Natural killer cell (primary cell): ENCODE data around the gene ITGB1BP1. TPM values are rescaled to one million over a fixed set of nuclear protein-coding genes. Genes with fewer than 3 reads are reported as not detected.

Source experiments
- ATAC-seq, 3 donors: fragments of 150-1000 bp in 2 of 3; fragments of 200-7000 bp in 1 of 3; cut with Tn5 transposase; 1 replicate in 1 of 3; 2 replicates in 2 of 3; pipeline ENCODE4 v1.10.0; 2021; ENCODE audit warnings: mild to moderate bottlenecking in 2 of 3, moderate library complexity in 2 of 3
- DNase-seq, 2 donors: peaks; one replicate each; pipeline versions ENCODE4 v3.0.0 to v3.0.0-alpha.2; 2013 to 2021; ENCODE audit warnings: mixed read lengths in 1 of 2
- H3K27ac ChIP-seq: one replicate; pipeline ENCODE4 v1.5.1; 2013; ENCODE audit warnings: mild to moderate bottlenecking, low read length
- H3K27me3 ChIP-seq: one replicate; pipeline ENCODE4 v1.6.1; 2013; ENCODE audit warnings: low read length; ENCODE audit not compliant: control insufficient read depth, insufficient read depth
- H3K36me3 ChIP-seq: one replicate; pipeline ENCODE4 v1.6.1; 2013; ENCODE audit warnings: low read length; ENCODE audit not compliant: control insufficient read depth, insufficient read depth
- H3K4me1 ChIP-seq: one replicate; pipeline ENCODE4 v1.6.1; 2013; ENCODE audit warnings: low read length; ENCODE audit not compliant: control insufficient read depth, insufficient read depth
- H3K4me3 ChIP-seq: one replicate; pipeline ENCODE4 v1.5.1; 2013; ENCODE audit warnings: low read length
- H3K9me3 ChIP-seq: one replicate; pipeline ENCODE4 v1.6.1; 2013; ENCODE audit warnings: low read length; ENCODE audit not compliant: control insufficient read depth, insufficient read depth
- H3K27ac Mint-ChIP-seq, 2 donors: one replicate each; pipeline ENCODE4 v1.8.0; 2022; ENCODE audit warnings: mild to moderate bottlenecking in 2 of 2, mixed read lengths in 2 of 2, moderate library complexity in 1 of 2
- H3K27me3 Mint-ChIP-seq, 2 donors: one replicate each; pipeline ENCODE4 v1.8.0; 2022; ENCODE audit warnings: low read depth in 2 of 2, mixed read lengths in 2 of 2
- H3K36me3 Mint-ChIP-seq: one replicate; pipeline ENCODE4 v1.8.0; 2022; ENCODE audit warnings: mixed read lengths
- H3K4me1 Mint-ChIP-seq, 2 donors: one replicate each; pipeline ENCODE4 v1.8.0; 2022; ENCODE audit warnings: mixed read lengths in 2 of 2
- H3K4me3 Mint-ChIP-seq: one replicate; pipeline ENCODE4 v1.8.0; 2022; ENCODE audit warnings: mild to moderate bottlenecking, moderate library complexity, mixed read lengths
- H3K9me3 Mint-ChIP-seq, 2 donors: one replicate each; pipeline ENCODE4 v1.8.0; 2022; ENCODE audit warnings: mixed read lengths in 2 of 2
- WGBS: methylation state at CpG from one replicate; pipeline ENCODE4 v1.1.7; 2013; ENCODE audit warnings: missing lambda C conversion rate; ENCODE audit not compliant: insufficient coverage; 5-methylcytosine and 5-hydroxymethylcytosine counted together
- intact Hi-C: fragments of 100-400 bp; cut with micrococcal nuclease; formaldehyde crosslinking; loops from one replicate; pipeline ENCODE4 v1.14.2; 2022
- total RNA-seq, 4 donors: library from RNA; stranded (reverse); fragments of 120-200 nt in 1 of 4; gene quantifications; one replicate each; pipeline versions ENCODE4 v1.2.3 to v1.2.4, GENCODE V29; 2013 to 2022
- TF ChIP-seq, protein P1 (sequence below): fragments of 200-600 bp; IDR thresholded peaks from one replicate; pipeline ENCODE4 v1.8.0; 2022; ENCODE audit warnings: antibody characterized with exemption

Gene ITGB1BP1
- total RNA-seq, 3 donors from 2014 or later (not counting 1 experiment from before 2014, with no cell fraction given), result 66.9 to 114 (median 91.7) TPM

DNA sequence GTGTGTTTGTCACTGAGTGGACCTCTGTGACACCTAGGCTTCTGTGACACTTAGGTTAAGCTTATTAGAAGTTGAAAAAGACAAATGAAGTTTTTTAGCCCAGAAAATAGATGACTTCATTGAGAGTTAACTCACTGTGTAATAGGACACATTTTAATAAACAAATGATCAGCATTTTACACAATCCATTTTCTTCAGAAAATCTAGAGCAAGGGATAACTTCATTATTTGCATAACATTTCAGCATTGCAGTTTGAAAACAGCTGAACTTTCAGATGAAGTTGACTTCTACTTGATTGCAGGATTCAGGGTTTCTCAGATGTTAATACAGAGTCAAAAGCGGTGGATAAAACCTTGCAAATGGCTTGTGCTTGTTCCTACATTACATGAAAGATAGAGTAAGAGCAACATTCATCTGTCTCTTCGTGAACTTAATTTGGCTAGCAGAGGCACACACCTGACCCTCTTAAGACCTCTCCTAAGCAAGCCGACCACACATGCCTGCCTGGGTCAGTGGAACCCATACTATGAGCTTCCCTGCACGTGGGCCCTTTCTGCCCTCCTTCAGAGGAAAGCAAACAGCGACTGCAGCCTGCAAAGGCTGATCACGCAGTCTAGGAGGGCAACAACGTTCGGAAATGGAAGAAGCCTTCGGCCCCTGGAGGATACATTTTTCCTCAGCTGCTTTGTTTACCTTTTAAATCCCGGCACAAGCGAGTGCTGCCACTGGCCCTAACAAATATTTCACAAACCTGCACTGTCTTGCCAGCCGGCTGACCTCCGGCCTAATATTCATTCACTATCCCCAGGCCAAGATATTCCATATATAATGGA, 16.6 kb downstream of the ITGB1BP1 start:
- no peaks in the 10 kb centered on the region for H3K27me3 ChIP-seq
- Mint-ChIP-seq H3K4me3 (no peak overlapping the region), H3K36me3 (no peaks in the 10 kb centered on the region), H3K4me1 (no peaks in the 10 kb centered on the region), H3K27ac (no peak overlapping the region), H3K9me3 (no peaks in the 10 kb centered on the region), H3K27me3 (no peaks in the 10 kb centered on the region)
- H3K4me1 ChIP-seq, result no peaks in the 10 kb centered on the region
- H3K27ac ChIP-seq, result no peak overlapping the region
- DNase-seq (no peak), ATAC-seq (no peak)
- peaks cover 44% of the 10 kb centered on the region for H3K36me3 ChIP-seq
- no peak overlapping the region for H3K4me3 ChIP-seq
- intact Hi-C loops, result no loop called here
- TF ChIP-seq, protein P1, sequence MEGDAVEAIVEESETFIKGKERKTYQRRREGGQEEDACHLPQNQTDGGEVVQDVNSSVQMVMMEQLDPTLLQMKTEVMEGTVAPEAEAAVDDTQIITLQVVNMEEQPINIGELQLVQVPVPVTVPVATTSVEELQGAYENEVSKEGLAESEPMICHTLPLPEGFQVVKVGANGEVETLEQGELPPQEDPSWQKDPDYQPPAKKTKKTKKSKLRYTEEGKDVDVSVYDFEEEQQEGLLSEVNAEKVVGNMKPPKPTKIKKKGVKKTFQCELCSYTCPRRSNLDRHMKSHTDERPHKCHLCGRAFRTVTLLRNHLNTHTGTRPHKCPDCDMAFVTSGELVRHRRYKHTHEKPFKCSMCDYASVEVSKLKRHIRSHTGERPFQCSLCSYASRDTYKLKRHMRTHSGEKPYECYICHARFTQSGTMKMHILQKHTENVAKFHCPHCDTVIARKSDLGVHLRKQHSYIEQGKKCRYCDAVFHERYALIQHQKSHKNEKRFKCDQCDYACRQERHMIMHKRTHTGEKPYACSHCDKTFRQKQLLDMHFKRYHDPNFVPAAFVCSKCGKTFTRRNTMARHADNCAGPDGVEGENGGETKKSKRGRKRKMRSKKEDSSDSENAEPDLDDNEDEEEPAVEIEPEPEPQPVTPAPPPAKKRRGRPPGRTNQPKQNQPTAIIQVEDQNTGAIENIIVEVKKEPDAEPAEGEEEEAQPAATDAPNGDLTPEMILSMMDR, result no peak
- whole genome bisulfite sequencing, result 97% methylated on average over 12 of the region's 13 CpGs
- no peaks in the 10 kb centered on the region for H3K9me3 ChIP-seq

DNA sequence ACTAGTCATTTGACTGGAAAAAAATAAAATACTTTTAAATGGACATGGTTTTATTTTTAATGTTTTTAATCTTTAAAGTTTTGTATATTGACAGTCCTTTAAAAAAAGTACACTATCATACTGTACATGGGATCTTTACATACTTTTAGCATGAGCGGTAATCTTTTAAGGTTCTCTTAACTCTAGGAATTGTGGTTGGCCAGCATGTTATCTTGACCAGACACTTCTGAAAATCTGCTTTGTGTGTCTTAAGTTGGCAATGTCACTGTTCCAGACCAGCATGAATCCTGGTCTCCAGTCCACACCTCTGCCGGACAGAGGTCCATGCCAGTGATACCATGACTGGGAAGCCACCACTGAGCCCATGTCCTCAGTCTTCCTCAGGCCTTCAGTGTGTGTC, 17.7 kb downstream of the ITGB1BP1 start:
- Histone ChIP-seq H3K9me3 (no peaks in the 10 kb centered on the region), H3K4me3 (no peak overlapping the region), H3K4me1 (no peaks in the 10 kb centered on the region), H3K27me3 (no peaks in the 10 kb centered on the region), H3K27ac (no peak overlapping the region), H3K36me3 (peaks cover 38% of the 10 kb centered on the region)
- H3K27ac Mint-ChIP-seq, result no peak overlapping the region
- H3K36me3 Mint-ChIP-seq, result no peaks in the 10 kb centered on the region
- intact Hi-C loops, result no loop called here
- TF ChIP-seq, protein P1, result no peak
- no peaks in the 10 kb centered on the region for H3K27me3 Mint-ChIP-seq
- H3K4me1 Mint-ChIP-seq, result peaks cover 0 to 6% of the 10 kb centered on the region in 2 donors
- no peaks in the 10 kb centered on the region for H3K9me3 Mint-ChIP-seq
- 100% methylated on average over 2 of the region's 2 CpGs for WGBS
- ATAC-seq (no peak), DNase-seq (no peak)
- H3K4me3 Mint-ChIP-seq, result no peak overlapping the region

DNA sequence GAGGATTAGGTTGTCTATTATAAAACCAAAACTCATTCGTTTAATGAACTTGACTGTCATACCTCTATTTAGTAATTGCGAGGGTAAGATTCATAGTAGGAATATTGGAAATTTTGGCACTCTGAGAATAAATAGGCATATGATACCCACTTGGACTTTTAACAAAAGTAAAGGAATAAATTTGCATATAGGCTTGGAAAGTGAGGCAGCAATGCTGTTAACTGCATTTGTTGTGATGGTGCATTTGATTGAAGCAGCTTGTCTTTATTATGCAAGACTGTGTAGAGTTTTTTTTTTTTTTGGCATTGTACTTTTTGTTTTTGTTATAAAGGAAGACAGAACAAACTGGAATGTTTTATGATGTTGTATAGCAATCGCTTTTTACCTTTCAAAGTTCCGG, 18.9 kb downstream of the ITGB1BP1 start:
- H3K27ac ChIP-seq, result no peak overlapping the region
- Mint-ChIP-seq H3K27me3 (no peaks in the 10 kb centered on the region), H3K9me3 (no peaks in the 10 kb centered on the region), H3K36me3 (no peaks in the 10 kb centered on the region), H3K4me1 (peaks cover 0 to 9% of the 10 kb centered on the region in 2 donors), H3K4me3 (no peak overlapping the region), H3K27ac (peak overlapping the region in 1 of 2 donors; percentile 56)
- intact Hi-C loops, result no loop called here
- H3K27me3 ChIP-seq, result no peaks in the 10 kb centered on the region
- H3K4me1 ChIP-seq, result no peaks in the 10 kb centered on the region
- no peaks in the 10 kb centered on the region for H3K9me3 ChIP-seq
- H3K36me3 ChIP-seq, result peaks cover 33% of the 10 kb centered on the region
- WGBS, result 100% methylated on average over 1 of the region's 4 CpGs
- ATAC-seq (no peak), DNase-seq (no peak)
- H3K4me3 ChIP-seq, result no peak overlapping the region
- TF ChIP-seq, protein P1, result no peak
